NCI-H446 treated with DMSO at 0.1 percent for 48 hours (cell line): Measurements from ENCODE around the gene CMTM7.

ENCODE experiments used
- DNase-seq: peaks from one replicate; lab custom pipeline; 2025; lab: John Stamatoyannopoulos, UW

The CMTM7 gene

DNA sequence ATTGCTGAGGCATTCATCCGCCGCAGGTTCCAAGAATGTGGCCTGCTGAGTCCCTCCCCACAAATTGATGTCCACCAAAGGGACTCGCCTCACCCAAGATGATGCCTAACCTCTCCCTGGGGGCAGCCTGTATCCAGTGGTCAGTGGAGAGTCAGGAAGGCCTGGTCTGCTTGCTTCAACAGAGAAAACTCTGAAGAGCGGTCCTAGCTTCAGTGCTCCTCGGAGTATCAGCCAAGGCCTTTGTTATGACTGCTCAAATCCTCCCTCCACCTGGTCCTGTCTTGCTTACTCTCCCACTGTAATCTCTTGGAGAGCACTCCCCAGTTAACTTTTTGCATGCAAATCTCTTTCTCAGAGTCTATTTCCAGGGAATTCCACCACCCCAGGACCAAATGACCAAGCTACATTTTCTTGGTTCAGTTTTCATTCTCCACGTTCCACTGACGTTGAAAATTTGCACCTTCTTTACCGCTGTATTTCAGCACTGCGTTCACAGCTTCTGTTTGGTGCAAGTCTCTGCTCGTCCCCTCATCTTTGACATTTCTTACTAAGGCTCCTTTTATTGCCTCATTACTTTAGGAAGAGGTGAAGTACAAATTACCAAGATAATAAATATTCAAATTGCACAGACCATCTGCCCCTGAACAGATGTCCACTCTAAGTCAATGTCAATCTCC, 22.3 kb downstream of the CMTM7 start:
- DNase-seq: no peak

DNA sequence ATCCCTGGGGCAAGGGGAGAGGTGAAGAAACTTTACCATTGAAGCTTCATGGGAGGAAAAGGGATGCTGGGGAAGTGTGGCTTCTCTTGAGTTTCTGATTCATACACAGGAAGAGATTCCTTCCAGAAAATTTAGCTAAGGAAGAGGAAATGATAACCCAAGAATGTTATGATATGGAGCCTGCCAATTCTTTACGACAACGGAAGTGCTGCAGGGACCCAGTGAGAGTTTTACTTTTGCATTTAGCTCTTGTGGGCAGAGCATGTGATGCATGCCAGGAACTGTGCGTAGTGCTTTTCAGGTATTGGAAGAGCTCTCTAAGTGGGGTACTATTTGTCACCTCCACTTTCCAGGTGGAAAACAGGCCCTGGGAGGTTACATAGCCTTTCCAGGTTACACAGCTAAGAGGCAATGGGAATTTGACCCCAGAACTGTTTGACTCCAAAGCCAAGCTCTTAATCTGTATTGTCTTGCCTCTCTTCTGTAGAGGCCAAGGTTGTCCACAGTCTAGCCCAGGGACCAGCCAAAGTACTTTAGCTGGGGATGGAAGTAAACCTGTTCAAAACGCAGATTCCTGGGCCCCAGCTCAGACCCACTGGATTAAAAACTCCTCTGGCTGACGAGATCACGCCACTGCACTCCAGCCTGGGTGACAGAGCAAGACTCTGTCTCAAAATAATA, 23.0 kb downstream of the CMTM7 start:
- DNase-seq: no peak

DNA sequence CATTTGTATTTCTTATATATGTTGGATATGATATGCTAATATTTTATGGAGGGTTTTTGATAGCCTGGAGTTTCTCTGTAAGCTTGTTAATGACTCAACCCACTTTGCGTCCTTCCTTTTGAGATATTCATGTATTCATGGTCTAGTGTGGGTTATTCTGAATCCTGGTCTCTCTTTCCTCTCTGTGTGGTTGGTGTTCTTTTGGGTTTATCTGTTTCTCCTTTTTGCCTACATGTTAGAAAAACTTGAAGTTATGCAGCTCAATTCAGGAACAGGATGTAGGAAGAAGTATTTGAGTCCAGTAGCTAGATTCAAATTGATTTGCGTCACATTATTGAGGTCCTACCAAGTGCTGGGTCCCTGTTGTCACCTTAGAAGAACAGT, 28.1 kb downstream of the CMTM7 start:
- DNase-seq: no peak

DNA sequence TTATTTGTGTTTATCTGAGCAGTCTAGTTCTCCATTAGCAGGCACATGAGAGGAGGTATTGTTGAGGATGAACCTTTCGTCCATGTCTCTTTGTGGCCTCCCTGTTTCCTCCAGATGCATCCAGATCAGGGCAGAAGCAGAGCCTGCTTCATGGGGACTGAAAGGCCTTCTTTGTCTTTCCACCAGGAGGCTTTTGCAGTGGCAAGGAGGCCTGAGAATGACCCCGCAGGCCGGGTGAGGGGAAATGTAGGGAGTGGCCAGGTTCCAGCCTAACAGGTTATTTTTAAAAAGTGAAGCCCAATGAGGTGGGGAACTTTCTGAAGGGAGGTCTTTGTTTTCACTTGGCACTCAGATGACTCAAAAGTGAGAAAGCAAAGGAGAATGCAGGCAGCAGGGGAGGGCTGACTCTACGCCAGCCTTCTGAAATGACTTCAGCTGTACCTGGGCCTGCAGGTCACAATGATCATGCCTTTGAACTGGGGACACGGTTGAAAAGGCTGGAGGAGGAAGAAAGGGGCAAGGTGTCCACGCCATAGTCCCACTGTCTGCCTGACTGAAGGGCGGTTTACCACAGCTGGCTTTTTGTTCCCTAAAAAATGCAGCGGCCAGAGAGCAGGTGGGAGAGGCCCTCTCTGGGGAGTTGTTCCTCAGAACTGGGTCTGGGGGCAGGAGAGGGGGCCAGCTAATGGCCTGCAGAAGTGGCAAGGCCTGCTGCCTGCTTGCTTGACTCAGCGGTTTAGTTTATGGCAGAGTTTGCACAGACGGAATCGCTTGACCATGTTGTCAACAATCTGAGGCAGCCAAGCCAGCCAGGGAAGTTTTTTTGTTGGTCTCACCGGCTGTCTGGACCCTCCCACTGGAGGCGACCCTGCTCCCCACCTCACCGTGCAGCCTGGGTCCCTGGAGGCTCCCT, 28.7 kb downstream of the CMTM7 start:
- DNase-seq: no peak

DNA sequence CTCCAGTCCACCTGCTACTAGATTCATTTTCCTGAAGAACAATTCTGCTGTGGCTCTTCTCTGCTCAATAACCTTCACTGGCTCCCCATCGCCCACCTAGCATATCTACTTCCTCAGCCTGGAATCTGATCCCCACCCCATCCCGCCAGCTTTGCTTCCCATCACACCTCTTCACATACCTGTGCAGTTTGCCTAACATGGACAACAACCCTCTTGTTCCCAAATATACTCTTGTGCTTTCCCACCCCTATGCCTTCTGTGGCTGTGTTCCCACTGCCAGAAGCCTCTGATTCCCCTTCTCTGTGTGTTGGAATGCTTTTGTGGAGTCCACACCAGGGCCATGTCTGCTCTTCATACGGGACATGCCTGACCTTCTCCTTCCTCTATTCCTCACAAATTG, 29.5 kb downstream of the CMTM7 start:
- no peak for DNase-seq

DNA sequence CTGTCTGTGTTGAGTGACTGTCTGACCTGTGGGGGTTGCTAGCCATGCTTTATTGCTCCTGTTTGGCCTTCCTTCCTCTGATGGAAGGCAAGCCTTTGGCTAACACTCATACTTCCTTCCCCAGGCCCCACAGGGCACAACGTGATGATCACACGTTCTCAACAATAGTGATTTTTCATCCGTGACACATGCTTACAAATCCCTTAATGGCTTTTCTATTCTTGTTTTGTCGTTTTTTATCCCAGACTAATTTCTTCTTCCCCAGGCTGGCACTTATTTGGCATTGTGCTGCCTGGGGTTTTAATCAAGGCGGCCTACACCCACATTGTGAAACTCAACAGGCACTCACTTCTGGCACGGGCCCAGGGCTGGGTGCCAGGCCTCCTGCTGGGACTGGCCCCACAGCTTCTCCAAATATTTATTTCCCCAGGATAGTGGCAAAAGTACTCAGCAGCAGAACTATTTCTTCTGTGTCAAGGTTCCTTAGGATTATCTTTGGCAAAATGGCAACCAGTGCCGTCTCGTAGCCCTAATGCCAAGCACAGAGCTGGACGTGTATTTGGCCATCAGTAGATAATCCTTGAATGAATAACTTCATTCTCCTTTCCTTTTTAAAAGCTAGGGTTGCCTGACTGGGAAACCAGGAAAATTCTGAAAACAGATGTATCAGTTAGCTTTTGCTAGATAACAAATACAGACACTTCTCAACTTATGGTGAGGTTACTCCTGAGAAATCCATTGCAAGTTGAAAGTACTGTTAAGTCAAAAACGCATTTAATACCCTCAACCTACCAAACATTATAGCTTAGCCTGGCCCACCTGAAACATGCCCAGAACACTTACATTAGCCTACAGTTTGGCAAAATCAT, 30.6 kb downstream of the CMTM7 start:
- DNase-seq: peak; percentile 76

DNA sequence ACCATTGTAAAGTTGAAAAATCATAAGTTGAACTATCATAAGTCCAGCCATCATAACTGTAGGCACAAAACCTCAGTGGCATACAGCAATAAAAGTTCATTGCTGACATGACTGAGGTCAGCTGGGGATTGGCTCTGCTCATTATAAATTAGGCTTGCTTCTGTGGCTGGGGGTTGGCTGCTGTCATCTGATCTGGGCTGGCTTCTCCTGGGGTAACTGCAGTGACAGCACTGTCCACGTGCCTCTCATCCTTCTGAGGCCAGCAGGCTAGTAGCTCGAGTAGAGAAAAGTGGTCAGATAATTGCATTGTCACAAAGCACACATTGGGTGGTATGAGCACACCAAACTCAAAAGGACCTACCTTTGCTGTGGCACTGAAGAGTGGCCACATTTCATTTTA, 31.3 kb downstream of the CMTM7 start:
- no peak for DNase-seq

DNA sequence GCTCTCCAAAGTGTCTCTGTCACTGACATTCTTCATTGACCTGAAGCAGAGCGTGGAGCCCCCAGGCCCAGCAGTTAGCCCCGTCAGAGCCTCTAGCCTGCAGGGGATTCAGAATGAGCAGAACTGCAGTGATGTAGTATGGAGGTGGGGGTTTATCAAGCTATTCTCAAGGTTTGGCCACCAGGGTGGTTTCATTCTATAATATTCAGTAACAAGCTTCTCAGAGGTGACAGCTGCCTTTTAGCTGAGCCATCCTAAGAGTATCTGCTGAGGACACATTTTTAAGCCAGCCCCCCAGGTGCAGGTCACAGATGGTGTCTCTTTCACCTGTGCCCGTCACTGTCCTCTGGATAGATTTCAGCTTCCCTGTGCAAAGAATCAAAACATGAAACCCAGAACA, 31.9 kb downstream of the CMTM7 start:
- no peak for DNase-seq

DNA sequence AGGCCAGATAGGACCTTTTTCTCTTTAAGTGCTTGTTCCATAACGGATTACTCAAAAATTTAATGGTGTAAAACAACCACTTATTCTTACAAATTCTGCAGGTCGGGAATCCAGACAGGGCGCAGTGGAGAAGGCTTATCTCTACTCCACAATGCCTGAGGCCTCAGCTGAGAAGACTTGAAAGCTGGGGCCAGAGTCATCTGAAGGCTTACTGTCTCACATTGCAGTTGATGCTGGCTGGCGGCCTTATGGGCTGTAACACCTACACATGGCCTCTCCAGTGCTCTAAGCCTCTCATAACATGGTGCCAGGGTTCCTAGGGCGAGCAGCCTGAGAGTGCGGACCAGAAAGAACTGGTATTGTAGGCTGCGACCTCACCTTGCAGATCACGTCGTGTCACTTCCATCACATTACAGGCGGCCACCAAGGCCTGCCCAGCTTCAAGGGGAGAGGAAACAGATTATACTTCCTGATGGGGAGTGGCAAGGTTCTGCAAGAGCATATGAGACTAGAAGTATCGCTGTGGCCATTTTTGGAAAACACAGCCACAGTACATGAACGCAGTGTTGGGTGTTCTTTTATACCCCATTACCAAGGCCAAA, 32.4 kb downstream of the CMTM7 start:
- no peak for DNase-seq

DNA sequence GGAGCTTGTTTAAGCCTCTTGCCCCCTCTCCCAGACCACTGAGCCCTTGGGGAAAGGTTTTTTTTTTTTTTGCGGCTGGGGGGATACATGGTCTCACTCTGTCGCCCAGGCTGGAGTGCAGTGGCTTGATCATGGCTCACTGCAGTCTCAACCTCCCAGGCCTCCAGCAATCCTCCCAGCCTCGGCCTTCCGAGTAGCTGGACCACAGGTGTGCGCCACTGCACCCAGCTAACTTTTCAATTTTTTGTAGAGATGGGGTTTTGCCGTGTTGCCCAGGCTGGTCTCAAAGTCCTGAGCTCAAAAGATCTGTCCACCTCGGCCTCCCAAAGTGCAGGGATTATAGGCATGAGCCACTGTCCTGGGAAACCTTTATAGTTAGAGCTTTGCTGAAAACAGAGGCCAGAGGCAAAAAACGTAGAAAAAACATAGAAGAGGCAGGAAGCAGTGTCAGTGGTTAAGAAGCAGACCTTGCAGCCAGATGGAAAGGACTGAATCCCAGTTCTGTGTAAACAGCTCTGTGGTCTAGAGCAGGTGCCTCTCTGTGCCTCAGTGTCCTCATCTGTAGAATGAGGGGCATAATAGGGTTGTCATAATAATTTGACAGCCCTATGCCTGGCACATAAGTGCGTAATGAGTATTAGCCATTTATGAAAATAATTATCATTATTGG, 33.1 kb downstream of the CMTM7 start:
- DNase-seq: no peak

DNA sequence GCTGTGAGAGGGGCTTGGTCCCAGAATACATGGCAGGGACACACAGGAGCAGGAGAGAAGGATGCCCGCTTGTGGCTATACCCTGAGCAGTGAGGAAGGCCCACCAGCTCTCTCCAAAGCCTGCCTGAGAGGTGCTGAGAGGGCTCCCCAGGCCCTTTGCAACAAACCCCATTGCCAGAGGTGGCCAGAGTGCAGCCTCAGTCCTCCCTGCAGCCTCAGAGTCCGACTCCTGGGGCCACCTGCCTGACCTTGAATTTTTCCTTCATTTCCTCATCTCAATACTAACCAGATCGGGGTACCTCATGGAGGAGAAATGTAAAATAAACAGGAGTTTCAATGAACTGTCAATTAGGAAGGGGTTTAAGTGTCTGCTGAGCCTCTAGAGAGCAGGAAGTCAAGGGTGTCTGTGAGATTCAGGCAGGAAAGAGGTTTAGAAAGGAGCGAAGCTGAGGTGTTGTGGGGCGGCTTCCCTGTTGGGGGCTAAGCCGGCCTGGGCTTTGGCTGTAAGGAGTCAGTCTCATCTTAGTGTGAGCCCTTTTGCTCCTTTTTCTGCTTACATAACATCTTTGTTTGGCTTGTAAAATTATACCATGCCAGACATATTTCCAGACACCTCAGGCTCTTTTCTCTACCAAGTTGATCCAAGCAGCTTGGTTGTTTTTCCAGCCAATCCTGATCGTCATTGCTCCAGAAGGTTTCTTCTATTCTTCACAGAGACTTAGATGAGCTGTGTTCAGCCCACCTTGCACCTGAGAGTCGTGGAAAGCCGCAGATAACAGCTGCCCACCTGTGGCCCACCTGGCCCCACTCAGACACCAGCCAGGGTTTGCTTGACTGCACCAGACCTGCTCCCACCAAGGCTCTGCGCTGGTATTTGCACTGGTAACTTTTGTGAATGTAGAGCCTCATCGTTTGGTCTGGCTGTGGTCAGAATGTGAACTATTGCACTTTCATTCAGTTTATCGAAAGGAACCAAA, 36.7 kb downstream of the CMTM7 start:
- DNase-seq: no peak

DNA sequence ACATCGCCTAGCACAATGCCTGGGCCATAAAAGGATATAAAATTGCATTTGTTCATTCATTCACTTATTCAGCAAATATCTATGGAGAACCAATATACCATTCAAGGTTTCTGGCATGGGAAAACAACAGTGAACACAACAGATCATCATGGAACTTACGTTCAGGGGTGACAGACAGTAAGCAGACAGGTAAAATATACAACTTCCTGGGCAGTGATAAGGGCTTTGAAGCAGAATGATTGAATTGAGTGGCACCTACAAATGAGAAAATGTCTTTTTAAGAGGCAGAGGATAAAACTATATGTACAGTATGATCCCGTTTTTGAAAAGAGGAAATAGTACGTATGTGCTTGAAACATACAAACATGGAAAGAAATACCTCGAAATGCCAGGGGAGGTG, 39.2 kb downstream of the CMTM7 start:
- DNase-seq: no peak

DNA sequence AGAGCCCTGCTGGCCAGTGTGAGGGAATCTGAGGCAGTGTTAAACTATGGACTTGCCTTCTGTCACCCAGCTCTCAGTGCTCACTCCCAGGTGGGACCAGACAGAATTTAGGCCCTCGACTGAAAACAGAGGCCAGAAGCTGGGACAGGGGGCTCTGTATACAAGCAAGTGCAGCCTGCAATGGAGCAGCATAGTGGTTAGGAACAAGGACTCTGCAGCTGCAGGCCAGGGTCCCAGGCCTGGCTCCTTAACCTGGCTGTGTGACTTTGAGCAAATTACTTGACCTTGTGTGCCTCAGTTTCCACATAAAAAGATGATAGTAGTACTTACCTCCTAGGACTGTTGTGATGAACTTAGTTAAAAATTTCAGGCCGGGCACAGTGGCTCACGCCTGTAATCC, 39.8 kb downstream of the CMTM7 start:
- DNase-seq: no peak

DNA sequence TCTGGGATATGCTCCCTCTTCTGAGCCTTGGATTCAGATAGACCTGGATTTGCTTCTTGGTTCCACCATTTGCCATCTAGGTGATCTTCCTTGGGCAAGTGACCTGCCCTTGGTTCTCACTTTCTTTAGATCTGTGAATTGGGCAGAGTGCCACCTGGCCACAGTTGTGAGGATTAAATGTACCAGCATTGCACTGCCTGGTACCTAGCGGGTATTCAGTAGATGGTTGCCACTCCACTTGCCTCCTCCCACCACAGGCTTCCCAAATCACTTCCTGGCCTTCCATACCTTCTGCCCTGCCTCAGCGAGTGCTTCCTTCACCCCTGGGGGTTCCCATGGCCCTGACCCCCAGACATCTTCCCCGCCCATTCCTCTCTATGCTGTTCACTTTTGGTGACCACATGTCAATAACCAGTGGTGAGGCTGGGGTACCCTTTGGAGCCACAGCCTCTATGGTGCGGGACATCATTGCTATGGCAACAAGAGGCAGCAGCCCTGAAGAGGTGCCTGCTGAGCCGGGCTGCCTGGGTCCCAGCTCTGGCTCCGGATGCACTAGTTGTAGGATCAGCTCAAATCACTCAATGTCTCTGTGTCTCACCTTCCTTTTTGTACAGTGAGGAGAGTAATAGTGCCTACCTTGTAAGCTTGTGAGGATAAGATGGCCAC, 40.5 kb downstream of the CMTM7 start:
- DNase-seq: no peak

DNA sequence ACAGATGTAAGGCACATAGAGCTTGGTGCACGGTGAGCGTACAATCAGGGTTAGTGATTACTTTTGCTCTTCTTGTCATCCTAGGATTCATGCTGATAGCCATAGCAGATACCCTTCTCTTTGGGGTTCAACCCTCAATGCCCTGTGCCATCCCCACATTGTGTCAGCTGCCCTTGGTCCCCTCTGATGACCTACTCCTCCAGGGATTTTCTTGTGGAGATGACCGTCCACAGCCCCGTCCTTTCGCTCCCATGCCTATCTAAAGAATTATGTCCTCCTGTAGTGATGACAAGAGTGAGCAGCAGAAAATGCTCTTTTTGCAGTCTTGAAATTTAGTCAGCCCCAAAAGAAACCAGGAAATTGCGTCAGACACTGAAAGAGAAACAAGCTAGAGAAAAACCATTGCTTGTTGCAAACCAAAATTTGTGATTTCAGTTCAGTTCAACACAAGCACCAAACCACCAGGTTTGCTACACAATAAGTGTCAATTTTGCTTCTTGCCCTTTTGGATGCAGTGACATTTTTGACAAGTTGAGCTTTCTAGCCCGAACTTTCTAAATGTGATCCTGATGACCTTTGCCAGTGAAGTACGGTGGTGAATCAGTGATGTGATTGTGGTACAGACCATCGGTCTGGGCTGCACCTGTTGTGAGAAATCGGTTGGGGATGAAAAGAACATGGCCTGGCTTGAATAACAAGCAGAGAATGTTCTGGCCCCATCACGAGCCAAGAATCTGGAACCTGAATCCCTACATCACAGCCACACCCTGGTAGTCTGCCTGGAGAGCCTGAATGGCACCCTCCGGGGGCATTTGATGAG, 41.3 kb downstream of the CMTM7 start:
- no peak for DNase-seq

DNA sequence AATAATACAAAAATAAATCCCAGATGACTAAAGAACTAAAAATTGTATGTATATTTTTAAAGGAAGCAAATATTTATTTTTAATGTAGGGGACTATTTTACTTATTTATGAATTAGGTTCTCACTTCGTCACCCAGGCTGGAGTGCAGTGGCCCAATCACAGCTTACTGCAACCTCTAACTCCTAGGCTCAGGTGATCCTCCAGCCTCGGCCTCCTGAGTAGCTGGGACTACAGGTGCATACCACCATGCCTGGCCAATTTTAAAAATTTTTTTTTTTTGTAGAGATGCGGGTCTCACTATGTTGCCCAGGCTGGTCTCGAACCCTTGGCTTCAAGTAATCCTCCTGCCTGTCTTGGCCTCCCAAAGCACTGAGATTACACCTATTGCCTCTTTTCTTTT, 42.6 kb downstream of the CMTM7 start:
- no peak for DNase-seq

DNA sequence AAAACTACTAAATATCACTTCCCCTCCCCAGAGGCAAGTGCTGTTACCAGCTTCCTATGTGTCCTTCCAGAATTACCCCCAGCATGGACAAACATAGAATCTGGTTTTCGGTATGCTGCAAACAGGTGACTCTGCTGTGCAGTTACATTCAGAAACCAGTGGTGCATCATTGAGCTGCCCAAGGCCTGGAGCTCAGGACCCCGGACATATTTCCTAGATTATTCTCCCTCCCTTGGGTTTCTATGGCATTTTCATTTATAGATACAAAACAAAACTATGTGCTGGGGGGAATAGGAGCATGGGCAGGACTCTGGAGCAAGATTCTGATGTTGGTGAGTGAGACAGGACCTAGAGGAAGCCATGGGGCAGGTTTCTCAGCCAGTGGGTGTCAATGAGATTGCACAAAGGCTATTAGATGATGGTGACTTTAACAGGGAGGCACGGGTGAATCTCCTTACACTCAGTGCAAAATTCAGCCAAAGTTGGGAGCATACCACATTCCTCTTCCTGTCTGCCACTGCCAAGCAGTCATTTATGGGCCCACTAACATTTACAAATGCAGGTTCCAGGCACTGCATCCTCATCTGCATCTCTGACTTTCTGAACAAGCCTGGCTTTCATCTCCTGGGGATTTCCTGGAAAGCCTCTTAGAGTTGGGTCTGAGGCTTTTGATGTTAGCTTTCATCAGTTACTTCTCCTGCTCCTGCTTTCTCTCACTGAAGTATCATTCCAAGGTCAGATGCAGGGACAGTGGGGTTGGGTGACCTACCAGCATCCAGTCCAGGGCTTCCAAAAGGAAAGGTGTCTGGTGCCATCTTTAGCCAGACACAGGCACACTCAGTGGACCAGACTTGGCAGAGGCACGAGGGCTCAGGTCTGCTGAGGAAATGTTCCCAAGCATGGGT, 44.5 kb downstream of the CMTM7 start:
- DNase-seq: no peak
